ENCODE measurements around the gene PLA2R1.

DNA sequence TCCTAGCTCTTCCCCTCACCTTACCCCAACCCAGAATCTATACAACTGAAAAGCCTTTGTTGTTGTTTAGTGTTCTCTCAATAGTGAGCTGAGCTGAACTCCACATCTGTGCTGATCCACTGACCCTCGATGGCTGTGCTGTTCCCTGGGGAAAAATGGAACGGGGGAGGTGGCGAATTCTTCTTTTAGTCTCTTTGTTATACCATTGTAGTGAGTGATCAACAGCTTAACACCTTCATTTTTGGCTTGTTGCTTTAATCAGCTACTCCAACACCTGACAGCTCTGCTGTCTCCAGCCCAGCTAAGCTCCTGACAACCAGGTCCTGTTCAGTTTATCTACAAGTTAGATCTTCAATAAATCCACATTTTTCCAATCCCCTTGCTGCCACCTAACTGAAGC, 25.7 kb downstream of the PLA2R1 start:
- TF ChIP-seq, protein P1, sequence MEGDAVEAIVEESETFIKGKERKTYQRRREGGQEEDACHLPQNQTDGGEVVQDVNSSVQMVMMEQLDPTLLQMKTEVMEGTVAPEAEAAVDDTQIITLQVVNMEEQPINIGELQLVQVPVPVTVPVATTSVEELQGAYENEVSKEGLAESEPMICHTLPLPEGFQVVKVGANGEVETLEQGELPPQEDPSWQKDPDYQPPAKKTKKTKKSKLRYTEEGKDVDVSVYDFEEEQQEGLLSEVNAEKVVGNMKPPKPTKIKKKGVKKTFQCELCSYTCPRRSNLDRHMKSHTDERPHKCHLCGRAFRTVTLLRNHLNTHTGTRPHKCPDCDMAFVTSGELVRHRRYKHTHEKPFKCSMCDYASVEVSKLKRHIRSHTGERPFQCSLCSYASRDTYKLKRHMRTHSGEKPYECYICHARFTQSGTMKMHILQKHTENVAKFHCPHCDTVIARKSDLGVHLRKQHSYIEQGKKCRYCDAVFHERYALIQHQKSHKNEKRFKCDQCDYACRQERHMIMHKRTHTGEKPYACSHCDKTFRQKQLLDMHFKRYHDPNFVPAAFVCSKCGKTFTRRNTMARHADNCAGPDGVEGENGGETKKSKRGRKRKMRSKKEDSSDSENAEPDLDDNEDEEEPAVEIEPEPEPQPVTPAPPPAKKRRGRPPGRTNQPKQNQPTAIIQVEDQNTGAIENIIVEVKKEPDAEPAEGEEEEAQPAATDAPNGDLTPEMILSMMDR (IDR thresholded peaks at IDR 0.05; ENCODE audit: low read depth, low read length), result no peak
- TF ChIP-seq EZH2phosphoT487 (IDR thresholded peaks at IDR 0.05; ENCODE audit: low read depth), result no peak

All from OCI-LY3 (cell line).